HG03196 (cell line): Measurements from ENCODE around the gene PLPPR2.
"Not testable (repeated sequence)": the region's sequence is repeated elsewhere in the genome, so short reads cannot be mapped to it uniquely, and the experiment has no call there.

Experiments
- ATAC-seq: cut with Tn5 transposase; IDR thresholded peaks from one replicate; pipeline ENCODE4 v1.9.1; 2021; ENCODE audit not compliant: unreplicated experiment

PLPPR2 gene

DNA sequence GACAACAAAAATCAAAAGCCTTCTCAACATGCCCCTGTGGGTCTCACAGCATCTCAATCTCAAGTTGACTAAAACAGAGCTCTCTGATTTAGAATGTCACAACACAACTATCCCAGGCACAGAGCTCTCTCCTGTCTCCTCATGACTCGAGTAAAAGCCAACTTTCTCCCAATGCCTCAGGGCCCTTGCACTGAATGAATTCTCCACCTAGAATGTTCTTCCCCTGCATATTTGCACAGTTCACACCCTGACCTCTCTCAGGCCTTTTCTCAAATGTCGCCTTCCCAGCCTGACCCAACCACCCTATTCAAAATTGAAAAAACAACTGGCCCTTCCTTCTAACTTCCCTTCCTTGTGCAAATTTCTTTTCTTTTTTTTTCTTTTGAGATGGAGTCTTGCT is 15.5 kb downstream of the PLPPR2 start:
- ATAC-seq = no peak

DNA sequence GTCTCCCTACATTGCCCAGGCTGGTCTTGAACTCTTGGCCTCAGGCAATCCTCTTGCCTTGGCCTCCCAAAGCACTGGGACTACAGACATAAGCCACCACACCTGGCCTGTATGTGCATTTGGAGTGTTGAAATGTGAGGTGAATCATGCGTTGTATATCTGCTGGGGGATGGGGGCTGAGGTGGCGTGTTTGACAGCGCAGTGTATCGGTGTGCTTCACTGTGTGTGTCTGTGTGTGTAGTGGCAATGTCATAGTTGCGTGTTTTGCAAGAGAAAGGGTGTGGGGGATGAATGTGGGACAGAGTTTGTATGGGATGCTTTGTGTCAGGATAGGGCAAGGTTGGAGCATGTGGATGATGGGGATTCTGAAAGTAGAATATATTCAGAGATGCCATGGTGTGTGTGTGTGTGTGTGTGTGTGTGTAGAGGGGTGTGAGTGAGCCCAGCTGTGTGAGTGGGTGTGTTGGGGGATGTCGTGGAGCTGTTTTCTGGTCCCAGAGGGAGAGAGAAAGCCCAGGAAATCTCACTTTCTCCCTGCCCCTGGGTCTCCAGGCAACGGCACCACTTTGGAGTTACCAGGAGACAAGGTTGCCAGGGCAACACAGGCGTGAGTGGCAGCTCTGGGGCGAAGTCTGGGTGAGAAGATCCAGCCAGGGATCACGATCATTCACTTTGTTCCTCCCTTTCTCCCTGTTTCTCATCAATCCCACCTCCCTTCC is 18.1 kb downstream of the PLPPR2 start:
- no peak for ATAC-seq

DNA sequence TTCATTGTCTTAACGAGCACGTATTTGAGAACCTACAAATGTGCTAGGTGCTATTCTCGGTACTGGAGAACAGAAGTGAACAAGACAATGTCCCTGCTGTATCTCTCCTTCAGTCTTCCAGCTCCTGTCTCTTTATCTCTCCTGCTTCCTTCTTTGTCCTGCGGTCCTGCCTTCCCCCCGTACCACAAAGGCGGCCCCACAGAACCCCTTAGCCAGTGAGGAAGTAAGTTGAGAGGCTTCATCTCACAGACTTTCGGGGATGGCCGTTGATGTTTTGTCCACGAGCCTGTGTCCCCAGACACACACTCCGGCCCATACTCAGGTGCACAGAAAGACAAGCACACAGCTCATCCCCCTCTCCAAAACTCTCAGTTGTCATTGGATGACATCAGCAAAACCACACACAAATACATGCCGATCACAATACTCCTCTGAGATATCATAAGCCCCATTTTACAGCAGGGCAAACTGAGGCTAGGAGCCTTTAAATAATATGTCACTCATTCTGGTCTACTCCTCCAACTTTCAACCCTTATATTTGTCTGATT is 18.7 kb downstream of the PLPPR2 start:
- ATAC-seq = no peak

DNA sequence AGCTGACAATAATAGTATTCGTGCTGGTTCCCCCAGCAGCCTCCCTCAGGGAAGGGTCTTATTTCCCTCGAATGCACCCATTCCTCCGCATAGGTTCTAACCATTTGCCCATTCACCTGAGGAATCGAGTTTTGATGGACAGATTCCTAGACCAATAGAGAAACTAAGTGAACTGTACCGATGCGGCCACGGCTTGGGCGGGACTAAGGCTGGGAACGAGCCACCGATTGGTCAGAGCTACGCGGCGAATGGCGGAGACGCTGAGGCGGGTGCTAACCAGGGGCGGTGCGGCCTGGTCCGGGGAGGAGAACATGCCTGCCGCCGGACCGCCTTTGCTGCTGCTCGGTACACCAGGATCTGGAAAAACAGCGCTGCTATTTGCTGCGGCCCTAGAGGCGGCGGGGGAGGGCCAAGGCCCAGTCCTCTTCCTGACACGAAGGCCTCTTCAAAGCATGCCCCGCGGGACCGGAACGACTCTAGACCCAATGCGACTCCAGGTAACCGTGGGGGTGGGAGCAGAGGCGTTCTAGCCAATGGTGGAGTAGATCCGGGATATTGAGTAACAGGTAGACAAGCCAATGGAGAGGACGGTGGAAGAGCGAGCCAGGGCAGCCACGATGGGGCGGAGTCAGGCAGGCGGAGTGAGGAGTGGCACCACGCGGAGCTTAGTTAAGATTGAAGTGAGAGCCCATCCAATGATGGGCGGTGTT is 19.4 kb downstream of the PLPPR2 start, which contains the start of gene SWSAP1:
SWSAP1 (plus strand) TSS at position 234 of the 710 bp plus-strand sequence; CDS start at position 249, 15 bp downstream.
- ATAC-seq = peak; percentile 87

DNA sequence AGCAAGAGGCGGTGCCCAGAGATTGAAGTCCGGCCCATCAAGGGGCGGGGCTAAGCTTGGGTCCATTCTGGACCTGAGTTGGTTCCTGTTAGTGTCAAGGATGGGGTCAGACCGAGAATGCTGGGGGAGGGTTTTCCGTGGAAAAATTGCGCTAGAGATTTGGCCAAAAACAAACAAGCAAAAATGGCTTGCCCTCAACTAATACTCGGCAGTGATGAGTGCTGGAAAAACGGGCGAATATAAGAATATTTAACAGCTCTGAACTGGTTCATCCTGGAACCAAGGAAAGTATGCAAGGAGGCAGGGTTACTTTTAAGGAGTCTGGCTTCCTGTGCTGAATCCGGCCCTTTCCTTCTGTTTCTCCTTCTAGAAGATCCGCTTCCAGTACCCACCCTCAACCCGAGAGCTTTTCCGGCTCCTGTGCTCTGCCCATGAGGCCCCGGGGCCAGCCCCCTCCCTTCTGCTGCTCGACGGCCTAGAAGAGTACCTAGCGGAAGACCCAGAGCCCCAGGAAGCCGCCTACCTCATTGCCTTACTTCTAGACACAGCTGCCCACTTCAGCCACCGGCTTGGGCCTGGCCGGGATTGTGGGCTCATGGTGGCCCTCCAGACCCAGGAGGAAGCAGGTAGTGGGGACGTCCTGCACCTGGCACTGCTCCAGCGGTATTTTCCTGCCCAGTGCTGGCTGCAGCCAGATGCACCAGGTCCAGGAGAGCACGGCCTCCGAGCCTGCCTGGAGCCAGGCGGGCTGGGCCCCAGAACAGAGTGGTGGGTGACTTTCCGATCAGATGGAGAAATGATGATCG is 20.1 kb downstream of the PLPPR2 start:
- ATAC-seq = peak; percentile 26

DNA sequence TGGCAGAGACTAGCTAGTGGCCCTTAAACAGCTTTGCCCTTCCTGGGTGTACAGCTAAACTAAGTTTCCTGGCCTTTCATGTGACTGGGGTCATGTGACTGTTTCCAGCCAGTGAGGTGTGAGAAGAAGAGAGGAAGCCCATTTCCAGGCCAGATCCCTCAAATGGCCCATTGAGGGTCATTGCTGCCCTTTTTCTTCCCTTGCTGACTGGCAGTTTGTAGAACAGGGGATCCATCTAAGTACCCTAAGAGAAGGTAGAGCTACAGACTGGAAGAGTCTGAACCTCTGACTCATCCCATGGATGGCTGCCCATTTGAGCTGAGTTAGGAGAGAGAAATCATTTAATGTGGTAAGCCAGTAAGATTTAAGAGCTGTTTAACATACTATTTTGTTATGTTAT is 22.0 kb downstream of the PLPPR2 start:
- no peak for ATAC-seq

DNA sequence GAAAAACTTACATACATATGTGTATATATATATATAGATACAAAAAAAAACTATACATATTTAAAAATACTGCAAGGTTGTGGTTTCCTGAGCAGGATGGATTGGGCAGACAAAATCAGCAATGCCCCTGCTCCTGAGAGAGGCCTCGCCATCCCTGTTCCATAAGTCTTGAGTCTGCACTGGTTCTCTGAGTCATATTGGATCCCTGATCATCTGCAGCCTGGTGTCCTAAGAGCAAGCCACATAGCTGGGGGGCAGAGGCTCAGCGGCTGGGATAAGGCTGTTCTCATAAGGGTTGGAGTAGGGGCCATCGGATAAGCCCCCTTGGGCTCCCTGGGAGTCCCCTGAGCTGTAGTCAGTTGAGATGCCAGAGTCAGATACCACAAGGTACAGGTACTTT is 22.5 kb downstream of the PLPPR2 start:
- ATAC-seq = no peak

DNA sequence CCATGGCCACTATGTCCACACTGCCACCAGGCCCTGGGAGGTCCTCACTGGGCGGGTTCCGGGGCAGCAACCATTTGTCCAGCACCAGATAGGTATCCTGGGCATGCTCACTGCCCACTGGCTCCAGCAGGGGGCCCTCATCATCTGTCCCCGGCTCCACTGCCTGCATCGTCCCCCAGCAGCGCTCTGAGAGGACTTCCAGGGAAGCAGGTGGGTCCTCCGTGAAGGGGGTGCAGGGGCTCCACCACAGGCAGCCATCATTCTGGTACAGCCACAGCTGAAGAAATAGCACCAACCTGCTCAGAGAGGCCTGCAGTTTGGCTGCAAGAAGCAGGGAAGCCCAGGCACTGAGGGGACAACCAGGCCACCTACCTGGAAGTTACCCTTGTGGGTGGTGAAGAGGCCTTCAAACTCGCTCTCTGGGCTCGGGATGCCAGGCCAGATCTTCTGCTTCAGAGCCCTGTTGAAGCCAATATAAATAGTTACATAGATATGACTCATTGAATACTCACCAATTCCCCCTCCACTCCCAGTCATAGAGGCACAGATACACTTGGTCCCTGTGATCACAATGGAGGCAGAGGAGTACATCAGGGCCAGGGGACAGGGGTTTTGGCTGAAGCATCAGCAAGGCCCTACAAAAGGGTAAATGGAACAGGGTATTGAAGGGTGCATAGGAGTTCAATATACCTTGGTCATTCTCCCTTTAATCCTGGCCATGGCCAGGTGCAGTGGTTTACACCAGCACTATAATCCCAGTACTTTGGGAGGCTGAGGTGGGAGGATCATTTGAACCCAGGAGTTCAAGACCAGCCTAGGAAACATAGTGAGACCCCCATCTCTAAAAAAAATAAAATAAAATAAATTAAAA is 23.3 kb downstream of the PLPPR2 start:
- no peak for ATAC-seq

DNA sequence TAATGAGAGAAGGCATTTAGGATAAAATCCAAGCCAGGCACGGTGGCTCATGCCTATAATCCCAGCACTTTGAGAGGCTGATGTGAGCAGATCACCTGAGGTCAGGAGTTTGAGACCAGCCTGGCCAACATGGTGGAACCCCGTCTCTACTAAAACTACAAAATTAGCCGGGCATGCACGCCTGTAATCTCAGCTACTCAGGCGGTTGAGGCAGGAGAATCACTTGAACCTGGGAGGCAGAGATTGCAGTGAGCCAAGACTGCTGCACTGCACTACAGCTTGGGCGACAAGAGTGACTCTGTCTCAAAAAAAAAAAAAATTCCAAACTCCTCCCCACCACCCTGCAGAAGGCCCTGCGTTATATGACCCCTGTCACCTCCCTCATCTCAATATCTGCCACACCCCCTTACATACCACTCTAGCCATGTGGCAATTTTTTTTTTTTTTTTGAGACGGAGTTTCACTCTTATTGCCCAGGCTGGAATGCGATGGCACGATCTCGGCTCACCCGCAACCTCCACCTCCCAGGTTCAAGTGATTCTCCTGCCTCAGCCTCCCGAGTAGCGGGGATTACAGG is 24.1 kb downstream of the PLPPR2 start:
- not testable (repeated sequence) for ATAC-seq

DNA sequence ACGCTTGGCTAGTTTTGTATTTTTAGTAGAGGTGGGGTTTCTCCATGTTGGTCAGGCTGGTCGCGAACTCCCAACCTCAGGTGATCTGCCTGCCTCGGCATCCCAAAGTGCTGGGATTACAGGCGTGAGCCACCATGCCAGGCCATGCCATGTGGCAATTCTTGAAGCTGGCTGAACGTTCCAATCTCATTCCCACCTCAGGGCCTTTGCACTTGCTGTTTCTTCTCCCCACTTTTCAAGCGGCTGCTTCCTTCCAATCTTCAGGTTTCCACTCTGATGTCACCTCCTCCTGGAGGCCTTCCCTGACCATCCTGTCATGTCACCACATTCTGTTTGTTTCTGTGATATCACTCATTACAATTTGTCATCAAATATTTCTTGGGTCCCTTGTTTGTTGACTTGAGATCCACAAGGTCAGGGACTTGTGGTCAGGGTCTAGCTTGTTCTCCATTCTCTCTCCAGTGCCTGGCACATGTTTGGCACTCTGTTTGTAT is 24.7 kb downstream of the PLPPR2 start:
- ATAC-seq = no peak

DNA sequence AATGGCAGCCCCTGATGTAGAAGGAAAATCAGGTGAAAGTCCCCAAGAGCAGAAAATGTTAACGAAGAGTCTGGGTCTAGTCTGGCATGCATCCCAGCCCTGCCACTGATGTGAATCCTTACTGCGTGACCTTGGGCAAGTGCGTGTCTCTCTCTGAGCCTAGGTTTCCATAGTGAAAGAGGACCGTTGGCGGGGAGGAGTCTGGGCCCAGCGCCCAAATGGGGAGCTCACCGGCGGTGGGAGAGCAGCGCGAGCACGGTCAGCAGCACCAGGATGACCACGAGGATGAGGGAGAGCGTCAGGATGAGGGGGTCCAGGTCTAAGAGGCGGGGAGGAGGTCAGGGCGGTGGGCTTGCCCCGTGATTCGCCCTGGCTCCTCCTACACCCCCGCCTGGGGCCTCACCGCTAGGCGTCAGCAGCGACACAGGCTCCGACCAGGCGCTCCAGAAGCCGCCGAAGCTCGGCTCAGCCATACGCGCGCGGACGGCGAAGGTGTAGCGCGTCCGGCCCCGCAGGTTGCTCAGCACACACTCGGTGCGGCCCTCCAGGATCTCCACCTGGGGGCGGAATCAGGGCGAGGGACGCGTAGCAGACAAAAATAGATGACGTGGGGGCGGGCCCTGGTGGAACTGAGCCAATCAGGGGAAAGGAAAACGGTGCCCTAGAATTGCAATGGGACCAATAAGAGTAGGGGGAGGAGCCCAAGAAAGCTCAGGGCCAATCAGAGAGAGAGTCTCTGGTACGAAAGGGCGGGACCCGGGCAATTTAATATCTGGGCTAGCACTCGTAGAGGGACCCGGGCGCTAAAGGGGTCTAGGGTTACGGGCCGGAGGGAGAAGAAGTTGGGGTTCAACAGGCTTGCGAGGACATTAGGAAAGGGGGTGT is 25.7 kb downstream of the PLPPR2 start:
- ATAC-seq = peak; percentile 65

DNA sequence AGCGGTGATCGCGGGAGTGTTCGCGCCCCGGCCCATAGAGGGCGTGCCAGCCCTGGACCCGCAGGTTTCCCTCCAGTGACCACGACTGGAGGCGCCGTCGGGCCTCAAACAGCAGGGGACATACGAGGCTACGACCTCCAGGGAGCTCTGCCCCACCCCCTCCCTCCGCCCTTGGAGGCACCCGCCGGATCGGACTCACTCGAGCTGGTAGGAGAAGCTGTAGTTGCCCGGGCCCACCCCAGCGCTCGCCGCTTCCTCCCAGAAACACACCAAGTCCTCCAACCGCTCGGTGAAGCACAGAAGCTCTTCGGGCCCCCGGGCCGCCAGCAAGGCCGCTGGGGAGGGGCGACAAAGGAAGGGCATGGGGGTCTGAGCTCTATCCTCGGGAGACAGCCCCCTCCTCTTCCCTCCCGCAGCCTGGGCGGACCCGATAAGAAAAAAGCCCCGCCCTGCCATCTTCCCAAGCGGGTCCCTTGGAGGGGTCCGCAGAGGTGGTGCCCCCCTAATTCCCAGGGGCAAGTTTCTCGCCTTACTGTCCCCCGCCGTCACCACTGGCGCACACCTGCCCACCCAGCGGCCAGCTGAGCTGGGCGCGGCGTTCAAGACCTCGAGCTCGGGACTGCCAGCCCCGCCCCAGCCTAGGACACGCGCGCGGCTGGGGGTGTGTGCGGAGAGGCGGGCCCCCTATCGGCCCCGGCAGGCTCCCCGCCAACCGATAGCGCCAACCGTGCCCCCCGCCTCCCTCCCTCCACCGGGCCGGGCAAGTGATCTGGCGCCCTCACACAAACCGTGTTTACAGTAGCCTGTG is 27.9 kb downstream of the PLPPR2 start:
- ATAC-seq = no peak

DNA sequence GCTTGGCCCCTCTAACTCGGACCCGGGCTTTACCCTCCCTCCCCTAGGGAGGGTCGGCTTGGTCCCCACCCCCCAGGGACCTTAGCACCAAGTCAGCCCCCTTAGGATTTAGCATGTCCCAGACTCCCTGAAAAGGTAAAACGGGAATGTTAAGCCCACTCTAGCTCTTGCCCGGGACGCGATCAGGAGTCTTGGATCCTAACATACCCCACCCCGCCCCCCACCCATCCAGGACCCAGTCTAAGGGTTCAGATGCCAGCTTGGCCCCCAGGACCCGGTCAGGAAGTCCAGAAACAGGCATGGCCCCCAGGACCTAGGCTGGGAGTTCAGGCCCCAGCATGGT is 28.4 kb downstream of the PLPPR2 start:
- ATAC-seq = no peak

DNA sequence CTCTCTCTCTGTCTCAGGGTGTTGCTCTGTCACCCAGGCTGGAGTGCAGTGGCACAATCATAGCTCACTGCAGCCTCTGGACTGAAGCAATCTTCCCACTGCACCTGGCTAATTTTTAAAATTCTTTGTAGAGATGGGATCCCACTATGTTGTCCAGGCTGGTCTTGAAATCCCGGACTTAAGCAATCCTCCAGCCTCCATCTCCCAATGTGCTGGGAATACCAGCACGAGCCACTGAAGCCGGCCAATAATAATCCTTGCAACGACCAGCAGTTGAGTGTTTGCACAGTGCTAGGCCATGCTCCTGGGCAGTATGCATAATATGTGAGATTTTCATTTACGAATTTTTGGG is 29.5 kb downstream of the PLPPR2 start:
- no peak for ATAC-seq

DNA sequence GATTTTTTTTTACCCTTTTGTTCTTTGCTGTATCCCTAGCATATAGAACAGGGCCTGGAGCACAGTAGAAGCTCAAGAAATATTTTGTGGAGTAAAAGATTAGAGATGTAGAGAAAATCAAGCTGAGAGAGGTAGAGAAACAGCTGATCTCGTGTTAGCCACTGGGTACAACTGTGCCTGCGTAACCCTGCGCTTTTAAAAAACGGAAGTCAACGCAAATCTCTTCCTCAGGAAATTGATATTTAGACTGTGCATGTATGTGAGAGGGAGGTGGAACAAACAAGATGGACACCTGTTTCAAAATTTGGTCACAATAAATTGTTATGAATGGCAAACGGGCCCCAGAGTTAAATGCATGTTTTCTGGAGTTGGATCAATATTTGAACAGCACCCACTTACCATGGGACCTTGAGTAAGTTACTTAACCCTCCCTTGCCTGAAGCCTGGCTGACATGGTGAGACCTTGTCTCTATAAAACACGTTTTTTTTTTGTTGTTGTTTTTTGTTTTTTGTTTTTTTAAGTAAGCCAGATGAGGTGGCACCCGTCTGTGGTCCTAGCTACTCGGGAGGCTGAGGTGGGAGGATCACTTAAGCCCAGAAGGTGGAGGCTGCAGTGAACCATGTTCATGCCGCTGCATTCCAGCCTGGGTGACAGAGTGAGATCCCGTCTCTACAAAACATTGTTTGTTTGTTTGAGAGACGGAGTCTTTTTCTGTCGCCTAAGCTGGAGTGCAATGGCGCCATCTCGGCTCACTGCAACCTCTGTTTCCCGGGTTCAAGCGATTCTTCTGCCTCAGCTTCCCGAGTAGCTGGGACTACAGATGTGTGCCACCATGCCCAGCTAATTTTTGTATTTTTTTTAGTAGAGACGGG is 32.2 kb downstream of the PLPPR2 start:
- no peak for ATAC-seq

DNA sequence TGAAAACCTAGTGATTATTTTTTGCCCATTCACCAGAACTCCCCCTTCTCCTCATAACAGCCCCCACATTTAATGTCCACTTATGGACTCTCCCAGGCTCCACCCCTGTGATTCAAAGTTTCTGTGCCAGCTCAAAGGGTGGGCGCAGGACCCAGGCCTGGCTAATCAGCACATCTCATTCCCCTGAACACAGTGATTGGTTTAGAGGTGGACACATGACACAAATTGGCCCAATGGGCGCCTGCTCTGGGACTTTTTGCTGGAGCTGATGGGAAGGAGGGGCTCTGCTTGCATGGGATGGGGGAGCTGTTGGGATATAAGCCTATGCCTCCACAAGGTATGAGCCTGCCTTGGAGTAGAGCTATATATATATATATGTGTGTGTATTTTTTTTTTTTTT is 35.1 kb downstream of the PLPPR2 start:
- no peak for ATAC-seq

DNA sequence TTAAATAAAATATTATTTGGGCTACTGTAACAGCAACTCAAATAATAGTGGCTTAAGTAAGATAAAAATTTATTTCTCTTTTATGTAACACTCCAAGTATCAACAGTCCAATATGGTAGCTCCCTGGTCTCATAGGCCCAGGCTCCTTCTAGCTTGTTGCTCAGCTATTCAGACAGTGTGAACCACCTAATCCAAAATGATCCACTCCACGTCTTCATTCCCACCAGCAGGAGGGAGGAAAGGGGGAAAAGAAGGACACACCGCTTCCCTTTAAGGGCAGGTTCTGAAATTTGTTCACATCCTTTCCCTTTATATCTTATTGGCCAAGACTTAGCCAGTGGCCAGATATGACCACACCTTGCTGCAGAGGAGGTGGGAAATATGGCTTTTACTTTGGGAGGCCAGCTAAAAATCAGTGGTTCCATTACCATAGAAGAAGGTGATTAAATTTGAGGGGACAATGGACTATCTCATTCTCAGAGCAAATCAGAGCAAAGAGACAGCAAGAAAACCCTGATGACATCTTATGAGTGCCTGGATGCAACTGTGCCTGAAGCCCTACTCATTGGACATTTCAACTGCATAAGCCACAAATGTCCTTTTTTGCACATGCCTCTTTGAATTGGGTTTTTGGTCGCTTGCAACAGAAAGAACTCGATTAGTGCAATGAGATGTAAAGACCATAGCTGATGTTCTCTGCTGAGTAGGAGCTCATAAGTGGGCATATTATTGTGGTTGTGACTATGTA is 35.9 kb downstream of the PLPPR2 start:
- ATAC-seq = no peak
